Endothelial cell (in vitro differentiated cells): ENCODE results near the gene TRIM34. TPM values are rescaled to one million over a fixed set of nuclear protein-coding genes. Genes with fewer than 3 reads are reported as not detected.
A peak's percentile ranks its signal among the peaks of the same experiment; 100 is the strongest.
"Not testable (repeated sequence)": the region's sequence is repeated elsewhere in the genome, so short reads cannot be mapped to it uniquely, and the experiment has no call there.

Source experiments
- DNase-seq: peaks from one replicate; pipeline ENCODE4 v3.0.0; 2021; ENCODE audit warnings: low spot score
- H3K27ac Mint-ChIP-seq: one replicate; pipeline ENCODE4 v1.8.0; 2021; ENCODE audit warnings: mixed read lengths, inconsistent platforms; ENCODE audit not compliant: unreplicated experiment
- H3K27me3 Mint-ChIP-seq: one replicate; pipeline ENCODE4 v1.8.0; 2021; ENCODE audit warnings: mild to moderate bottlenecking, moderate library complexity, mixed read lengths, inconsistent platforms; ENCODE audit not compliant: unreplicated experiment
- H3K36me3 Mint-ChIP-seq: one replicate; pipeline ENCODE4 v1.8.0; 2021; ENCODE audit warnings: mild to moderate bottlenecking, low read depth, mixed read lengths, inconsistent platforms; ENCODE audit not compliant: unreplicated experiment
- H3K4me1 Mint-ChIP-seq: one replicate; pipeline ENCODE4 v1.8.0; 2021; ENCODE audit warnings: mild to moderate bottlenecking, mixed read lengths, inconsistent platforms; ENCODE audit not compliant: unreplicated experiment
- H3K4me3 Mint-ChIP-seq: one replicate; pipeline ENCODE4 v1.8.0; 2021; ENCODE audit warnings: mild to moderate bottlenecking, mixed read lengths, inconsistent platforms; ENCODE audit not compliant: unreplicated experiment
- H3K9me3 Mint-ChIP-seq: one replicate; pipeline ENCODE4 v1.8.0; 2021; ENCODE audit warnings: mixed read lengths, inconsistent platforms; ENCODE audit not compliant: unreplicated experiment
- CTCF ChIP-seq: fragments of 200-600 bp; sonication (generic); IDR thresholded peaks from one replicate; pipeline ENCODE4 v1.5.0; 2021; ENCODE audit warnings: antibody characterized with exemption; ENCODE audit not compliant: unreplicated experiment
- total RNA-seq: library from RNA; stranded (reverse); fragmentation: NEBNext Ultra II Directional; extraction: Animal tissue kit (Norgen Biotek cat#: 25700); gene quantifications from one replicate; pipeline ENCODE4 v1.2.1, GENCODE V29; 2021; ENCODE audit not compliant: unreplicated experiment

TRIM34 gene
- total RNA-seq, 1 donor from 2014 or later: 0.64 TPM

- DNase-seq: peak; percentile 66
- peak; percentile 30 for TF ChIP-seq CTCF
- Mint-ChIP-seq H3K4me3 (no peak overlapping the region), H3K27me3 (peaks cover 5% of the 10 kb centered on the region), H3K27ac (no peak overlapping the region), H3K36me3 (peaks cover 16% of the 10 kb centered on the region), H3K9me3 (no peaks in the 10 kb centered on the region), H3K4me1 (peaks cover 19% of the 10 kb centered on the region)
These were observed 24.4 kb upstream of the TRIM34 start for GRCh38 chr11:5600374-5600851.

- peaks cover 28% of the 10 kb centered on the region for H3K36me3 Mint-ChIP-seq
- not testable (repeated sequence) for H3K4me1 Mint-ChIP-seq, DNase-seq
These were observed 22.0 kb upstream of the TRIM34 start for GRCh38 chr11:5602791-5603190.

GRCh38 chr11:5603326-5603725, 21.5 kb upstream of the TRIM34 start:
- Mint-ChIP-seq H3K4me1 (peaks cover 2% of the 10 kb centered on the region), H3K36me3 (peaks cover 28% of the 10 kb centered on the region), H3K9me3 (no peaks in the 10 kb centered on the region), H3K4me3 (no peak overlapping the region), H3K27me3 (peaks cover 3% of the 10 kb centered on the region), H3K27ac (no peak overlapping the region)
- TF ChIP-seq CTCF: no peak
- no peak for DNase-seq

More at GRCh38 chr11:5602791-5603190, 22.0 kb upstream of the TRIM34 start:
- H3K9me3 Mint-ChIP-seq, H3K27ac Mint-ChIP-seq, H3K27me3 Mint-ChIP-seq, H3K4me3 Mint-ChIP-seq: not testable (repeated sequence)

- no peaks in the 10 kb centered on the region for H3K9me3 Mint-ChIP-seq
- TF ChIP-seq CTCF: no peak
- H3K27ac Mint-ChIP-seq: no peak overlapping the region
- H3K36me3 Mint-ChIP-seq: peaks cover 28% of the 10 kb centered on the region
- H3K27me3 Mint-ChIP-seq: peaks cover 3% of the 10 kb centered on the region
- peaks cover 2% of the 10 kb centered on the region for H3K4me1 Mint-ChIP-seq
- H3K4me3 Mint-ChIP-seq: no peak overlapping the region
- no peak for DNase-seq
These were observed 19.9 kb upstream of the TRIM34 start for GRCh38 chr11:5604896-5605295.

GRCh38 chr11:5605849-5606248, 19.0 kb upstream of the TRIM34 start:
- peaks cover 3% of the 10 kb centered on the region for H3K27me3 Mint-ChIP-seq
- no peak overlapping the region for H3K27ac Mint-ChIP-seq
- H3K4me1 Mint-ChIP-seq: peaks cover 10% of the 10 kb centered on the region
- no peak for DNase-seq
- H3K4me3 Mint-ChIP-seq: no peak overlapping the region
- H3K9me3 Mint-ChIP-seq: no peaks in the 10 kb centered on the region
- peaks cover 36% of the 10 kb centered on the region for H3K36me3 Mint-ChIP-seq
- no peak for TF ChIP-seq CTCF
